Tibial nerve (tissue), 4 donors: ENCODE results near the gene DTL. TPM values are rescaled to one million over a fixed set of nuclear protein-coding genes. Genes with fewer than 3 reads are reported as not detected.
A peak's percentile ranks its signal among the peaks of the same experiment; 100 is the strongest.
"Not testable (repeated sequence)": the region's sequence is repeated elsewhere in the genome, so short reads cannot be mapped to it uniquely, and the experiment has no call there.

Experiments used
- DNase-seq, 2 donors: peaks; one replicate each; pipeline ENCODE4 v3.0.0-alpha.2; 2019; ENCODE audit warnings: low spot score in 2 of 2
- H3K27ac ChIP-seq, 4 donors: fragments of 200-600 bp; sonication (generic) in 3 of 4; one replicate each; pipeline ENCODE4 v1.5.1; 2017 to 2019; ENCODE audit warnings: mild to moderate bottlenecking in 1 of 4
- H3K27me3 ChIP-seq, 2 donors: fragments of 200-600 bp; sonication (generic) in 1 of 2; one replicate each; pipeline versions ENCODE4 v1.5.1 to v1.6.0; 2017 to 2019
- H3K36me3 ChIP-seq, 3 donors: fragments of 200-600 bp; sonication (generic); one replicate each; pipeline ENCODE4 v1.5.1; 2018 to 2019
- H3K4me1 ChIP-seq, 4 donors: fragments of 200-600 bp; sonication (generic) in 3 of 4; one replicate each; pipeline ENCODE4 v1.5.1; 2017 to 2019
- H3K4me3 ChIP-seq, 4 donors: fragments of 200-600 bp; sonication (generic) in 3 of 4; one replicate each; pipeline ENCODE4 v1.5.1; 2017 to 2019; ENCODE audit warnings: mild to moderate bottlenecking in 1 of 4, moderate library complexity in 1 of 4
- H3K9me3 ChIP-seq, 4 donors: fragments of 200-600 bp; sonication (generic) in 3 of 4; one replicate each; pipeline ENCODE4 v1.5.1; 2017 to 2019
- CTCF ChIP-seq, 5 experiments: fragments of 200-600 bp in 3 of 5; fragments of 450-650 bp in 2 of 5; sonication (generic) in 3 of 5; IDR thresholded peaks; one replicate each; pipeline ENCODE4 v1.5.1; 2016 to 2019; ENCODE audit warnings: antibody characterized with exemption in 5 of 5, mild to moderate bottlenecking in 3 of 5, moderate library complexity in 2 of 5
- EP300 ChIP-seq, 2 donors: sonication (generic); formaldehyde crosslinking; IDR thresholded peaks; one replicate each; pipeline ENCODE4 v1.6.1; 2017; ENCODE audit warnings: antibody characterized with exemption in 2 of 2, mild to moderate bottlenecking in 1 of 2
- POLR2A ChIP-seq, 2 donors: fragments of 450-650 bp; IDR thresholded peaks; one replicate each; pipeline ENCODE4 v1.6.1; 2017; ENCODE audit warnings: antibody characterized with exemption in 2 of 2, mild to moderate bottlenecking in 2 of 2, moderate library complexity in 2 of 2
- WGBS, 2 donors: methylation state at CpG; one replicate each; pipeline ENCODE4 v1.1.5; 2018; 5-methylcytosine and 5-hydroxymethylcytosine counted together
- total RNA-seq, 4 donors: library from RNA; depleted of rRNA; stranded (reverse); fragments of >200 nt; gene quantifications; one replicate each; pipeline ENCODE4 v1.1.0, GENCODE V29; 2016

Gene DTL
- total RNA-seq, 4 donors from 2014 or later, result 0.21 to 0.90 TPM; not detected in 2

GRCh38 chr1:212012034-212012740 lies 23.4 kb upstream of the DTL start:
- 50 to 59% methylated on average over 7 of the region's 7 CpGs for WGBS, 2 donors

GRCh38 chr1:212013672-212014071 lies 21.9 kb upstream of the DTL start:
- H3K27me3 ChIP-seq, result no peaks in the 10 kb centered on the region
- H3K4me3 ChIP-seq, result no peak overlapping the region
- no peak overlapping the region for H3K27ac ChIP-seq
- no peaks in the 10 kb centered on the region for H3K9me3 ChIP-seq
- TF ChIP-seq EP300 (IDR thresholded peaks at IDR 0.05) (no peak), CTCF (IDR thresholded peaks at IDR 0.05) (no peak), POLR2A (IDR thresholded peaks at IDR 0.05) (no peak)
- no peak for DNase-seq
- WGBS, 2 donors, result 84 to 85% methylated on average over 2 of the region's 2 CpGs
- peaks cover 0 to 17% (median 0%) of the 10 kb centered on the region in 3 donors for H3K36me3 ChIP-seq
- H3K4me1 ChIP-seq, result no peaks in the 10 kb centered on the region

More at GRCh38 chr1:212012034-212012740, 23.4 kb upstream of the DTL start:
- Histone ChIP-seq H3K4me1 (no peaks in the 10 kb centered on the region), H3K4me3 (no peak overlapping the region), H3K27ac (no peak overlapping the region), H3K9me3 (no peaks in the 10 kb centered on the region), H3K36me3 (peaks cover 0 to 18% (median 0%) of the 10 kb centered on the region in 3 donors), H3K27me3 (no peaks in the 10 kb centered on the region)
- peak; percentile 81 to 98 (median 91) for TF ChIP-seq CTCF (IDR thresholded peaks at IDR 0.05)
- no peak for TF ChIP-seq EP300 (IDR thresholded peaks at IDR 0.05)
- peak; percentile 41 to 81 for DNase-seq

DNA sequence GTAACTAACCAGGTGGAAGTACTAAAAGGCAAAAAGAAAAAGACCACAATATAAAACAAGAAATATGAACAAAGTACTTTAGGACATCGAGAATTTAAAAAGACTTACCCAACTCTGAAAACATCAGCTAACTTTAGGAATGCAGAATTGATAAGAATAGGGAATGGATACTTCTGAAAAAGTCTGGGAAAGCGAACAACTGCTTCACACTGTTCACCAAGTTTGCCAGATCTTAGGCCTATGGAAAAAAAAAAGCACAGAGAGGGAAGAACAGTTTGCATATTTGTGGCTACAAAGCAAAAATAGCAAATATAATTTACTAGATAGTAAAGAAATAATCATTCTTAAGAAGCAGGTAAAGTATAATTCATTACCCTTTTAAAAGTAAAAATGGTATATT lies 14.6 kb upstream of the DTL start:
- TF ChIP-seq POLR2A (IDR thresholded peaks at IDR 0.05) (no peak), CTCF (IDR thresholded peaks at IDR 0.05) (no peak), EP300 (IDR thresholded peaks at IDR 0.05) (no peak)
- no peak for DNase-seq
- Histone ChIP-seq H3K4me1 (no peaks in the 10 kb centered on the region), H3K27ac (no peak overlapping the region), H3K27me3 (no peaks in the 10 kb centered on the region), H3K4me3 (no peak overlapping the region), H3K9me3 (peaks cover 0 to 3% (median 0%) of the 10 kb centered on the region in 4 donors), H3K36me3 (peaks cover 0 to 4% (median 0%) of the 10 kb centered on the region in 3 donors)
- WGBS, 2 donors, result 89% methylated on average over 2 of the region's 2 CpGs

DNA sequence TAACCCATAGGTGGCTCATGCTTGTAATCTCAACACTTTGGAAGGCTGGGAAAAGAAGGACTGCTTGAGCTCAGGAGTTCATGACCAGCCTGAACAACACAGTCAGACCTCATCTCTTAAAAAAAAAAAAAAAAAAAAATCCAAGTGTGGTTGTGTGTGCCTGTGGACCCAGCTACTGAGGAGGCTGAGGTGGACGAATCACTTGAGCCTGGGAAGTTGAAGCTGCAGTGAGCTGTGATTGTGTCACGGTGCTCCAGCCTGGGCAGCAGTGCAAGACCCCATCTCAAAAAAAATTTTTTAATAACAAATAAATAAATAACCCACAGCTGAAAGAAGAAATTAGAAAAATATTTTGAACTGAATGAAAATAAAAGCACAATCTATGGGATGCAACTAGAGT lies 14.0 kb upstream of the DTL start:
- H3K4me3 ChIP-seq, result no peak overlapping the region
- H3K4me1 ChIP-seq, result no peaks in the 10 kb centered on the region
- DNase-seq, result no peak
- 84 to 93% methylated on average over 2 of the region's 2 CpGs for WGBS, 2 donors
- TF ChIP-seq EP300 (IDR thresholded peaks at IDR 0.05), result no peak
- no peak for TF ChIP-seq POLR2A (IDR thresholded peaks at IDR 0.05)
- peaks cover 0 to 3% (median 0%) of the 10 kb centered on the region in 4 donors for H3K9me3 ChIP-seq
- H3K27ac ChIP-seq, result no peak overlapping the region
- peaks cover 0 to 4% (median 0%) of the 10 kb centered on the region in 3 donors for H3K36me3 ChIP-seq
- no peaks in the 10 kb centered on the region for H3K27me3 ChIP-seq

DNA sequence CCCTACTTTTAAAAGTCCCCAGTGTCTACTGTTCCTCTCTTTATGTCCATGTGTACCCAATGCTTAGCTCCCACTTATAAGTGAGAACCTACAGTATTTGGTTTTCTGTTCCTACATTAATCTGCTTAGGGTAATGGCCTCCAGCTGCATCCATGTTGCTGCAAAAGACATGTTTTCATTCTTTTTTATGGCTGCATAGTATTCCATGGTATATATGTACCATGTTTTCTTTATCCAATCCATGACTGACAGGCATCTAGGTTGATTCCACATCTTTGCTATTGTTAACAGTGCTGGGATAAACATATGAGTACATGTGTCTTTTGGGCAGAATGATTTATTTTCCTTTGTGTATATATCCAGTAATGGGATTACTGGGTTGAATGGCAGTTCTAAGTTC lies 12.6 kb upstream of the DTL start:
- DNase-seq, H3K36me3 ChIP-seq, H3K9me3 ChIP-seq, H3K4me3 ChIP-seq, H3K27me3 ChIP-seq, H3K27ac ChIP-seq, H3K4me1 ChIP-seq: not testable (repeated sequence)

GRCh38 chr1:212024469-212025149 lies 10.9 kb upstream of the DTL start:
- no peaks in the 10 kb centered on the region for H3K27me3 ChIP-seq
- H3K9me3 ChIP-seq, result peaks cover 0 to 3% (median 0%) of the 10 kb centered on the region in 4 donors
- H3K4me1 ChIP-seq, result no peaks in the 10 kb centered on the region
- peaks cover 0 to 4% (median 0%) of the 10 kb centered on the region in 3 donors for H3K36me3 ChIP-seq
- DNase-seq, result no peak
- H3K4me3 ChIP-seq, result no peak overlapping the region
- no peak overlapping the region for H3K27ac ChIP-seq
- TF ChIP-seq POLR2A (IDR thresholded peaks at IDR 0.05) (no peak), CTCF (IDR thresholded peaks at IDR 0.05) (no peak), EP300 (IDR thresholded peaks at IDR 0.05) (no peak)
- WGBS, 2 donors, result 82 to 98% methylated on average over 3 of the region's 3 CpGs

DNA sequence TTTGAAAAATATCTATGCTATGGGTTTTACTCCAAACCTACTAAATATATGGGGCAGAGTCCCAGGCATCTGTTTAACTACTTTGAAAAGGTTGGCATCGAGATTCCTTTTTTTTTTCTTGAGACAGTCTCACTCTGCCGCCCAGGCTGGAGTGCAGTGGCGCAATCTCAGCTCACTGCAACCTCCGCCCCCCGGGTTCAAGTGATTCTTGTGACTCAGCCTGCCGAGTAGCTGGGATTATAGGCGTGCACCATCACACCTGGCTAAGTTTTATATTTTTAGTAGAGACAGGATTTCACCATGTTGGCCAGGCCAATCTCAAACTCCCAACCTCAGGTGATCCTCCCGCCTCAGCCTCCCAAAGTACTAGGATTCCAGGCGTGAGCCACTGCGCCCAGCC lies 7.8 kb upstream of the DTL start:
- WGBS, 2 donors, result 88 to 93% methylated on average over 10 of the region's 10 CpGs
- H3K9me3 ChIP-seq, H3K36me3 ChIP-seq, DNase-seq, H3K27ac ChIP-seq, H3K27me3 ChIP-seq, H3K4me3 ChIP-seq: not testable (repeated sequence)
- H3K4me1 ChIP-seq, result peaks cover 0 to 16% (median 0%) of the 10 kb centered on the region in 4 donors
